Subcutaneous adipose tissue (tissue), 4 donors: ENCODE data around the gene RTKN2. TPM values are rescaled to one million over a fixed set of nuclear protein-coding genes. Genes with fewer than 3 reads are reported as not detected.

Experiments
- CTCF ChIP-seq: fragments of 450-650 bp; IDR thresholded peaks from one replicate; pipeline ENCODE4 v1.5.1; 2016; ENCODE audit warnings: low read depth, mild to moderate bottlenecking, control low read depth, antibody characterized with exemption, moderate library complexity
- total RNA-seq, 4 donors: library from RNA; depleted of rRNA; stranded (reverse); fragments of >200 nt; gene quantifications; one replicate each; pipeline ENCODE4 v1.1.0, GENCODE V29; 2016

Gene RTKN2
- total RNA-seq, 4 donors from 2014 or later, result 0.44 to 1.5 (median 0.71) TPM

GRCh38 chr10:62258926-62259325 is 9.7 kb downstream of the RTKN2 start:
- no peak for TF ChIP-seq CTCF

- TF ChIP-seq CTCF, result no peak
Observed at GRCh38 chr10:62253704-62254103, 14.9 kb downstream of the RTKN2 start.

- no peak for TF ChIP-seq CTCF
Observed at GRCh38 chr10:62252051-62252450, 16.6 kb downstream of the RTKN2 start.

GRCh38 chr10:62250594-62251198 is 17.9 kb downstream of the RTKN2 start:
- TF ChIP-seq CTCF, result no peak

GRCh38 chr10:62249957-62250356 is 18.7 kb downstream of the RTKN2 start:
- no peak for TF ChIP-seq CTCF

GRCh38 chr10:62248465-62248864 is 20.2 kb downstream of the RTKN2 start:
- TF ChIP-seq CTCF, result no peak

- TF ChIP-seq CTCF, result no peak
Observed at GRCh38 chr10:62244785-62245467, 23.7 kb downstream of the RTKN2 start.
